Mucosa of descending colon (tissue), 3 donors: Measurements from ENCODE around the gene HSF5. TPM values are rescaled to one million over a fixed set of nuclear protein-coding genes. Genes with fewer than 3 reads are reported as not detected.

Experiments used
- ATAC-seq: fragments of 200-7000 bp; cut with Tn5 transposase; one replicate; pipeline ENCODE4 v1.9.1; 2020; ENCODE audit warnings: mild to moderate bottlenecking, moderate library complexity
- DNase-seq, 3 donors: peaks; one replicate each; pipeline ENCODE4 v3.0.0-alpha.2; 2020
- H3K36me3 ChIP-seq: fragments of 200-600 bp; one replicate; pipeline ENCODE4 v1.8.0; 2021; ENCODE audit warnings: low read depth, mild to moderate bottlenecking
- H3K4me1 ChIP-seq: fragments of 200-600 bp; one replicate; pipeline ENCODE4 v1.8.0; 2021; ENCODE audit warnings: low read depth, mild to moderate bottlenecking
- H3K4me3 ChIP-seq: fragments of 200-600 bp; one replicate; pipeline ENCODE4 v1.8.0; 2021; ENCODE audit warnings: mild to moderate bottlenecking
- H3K9me3 ChIP-seq: fragments of 200-600 bp; one replicate; pipeline ENCODE4 v1.8.0; 2021; ENCODE audit warnings: mild to moderate bottlenecking
- intact Hi-C, 2 donors: fragments of 100-400 bp; cut with DNase I in 1 of 2; cut with micrococcal nuclease in 1 of 2; formaldehyde crosslinking; loops; one replicate each; pipeline versions ENCODE4 v1.11.0 to v1.11.1; 2022; cut with DNase I, micrococcal nuclease
- total RNA-seq, 3 donors: library from RNA; stranded (reverse); fragmentation: NEBNext Ultra II Directional in 2 of 3; extraction: Animal tissue kit (Norgen Biotek cat#: 25700) in 2 of 3; gene quantifications; one replicate each; pipeline versions ENCODE4 v1.2.1 to v1.2.4, GENCODE V29; 2021 to 2023
- TF ChIP-seq, protein P1 (sequence below): fragments of 200-600 bp; IDR thresholded peaks from one replicate; pipeline ENCODE4 v1.8.0; 2022; ENCODE audit warnings: antibody characterized with exemption, mild to moderate bottlenecking
- donor health status: DM: no; HTN: no; CAD: no; lungs with moderate emphysema.
- donor health status: DM: no; HTN: no; CAD: no.
- donor health status: DM: no; HTN: yes; CAD: no.

HSF5 gene
- total RNA-seq, 3 donors from 2014 or later = 0.07 to 0.09 TPM; not detected in 1

DNA sequence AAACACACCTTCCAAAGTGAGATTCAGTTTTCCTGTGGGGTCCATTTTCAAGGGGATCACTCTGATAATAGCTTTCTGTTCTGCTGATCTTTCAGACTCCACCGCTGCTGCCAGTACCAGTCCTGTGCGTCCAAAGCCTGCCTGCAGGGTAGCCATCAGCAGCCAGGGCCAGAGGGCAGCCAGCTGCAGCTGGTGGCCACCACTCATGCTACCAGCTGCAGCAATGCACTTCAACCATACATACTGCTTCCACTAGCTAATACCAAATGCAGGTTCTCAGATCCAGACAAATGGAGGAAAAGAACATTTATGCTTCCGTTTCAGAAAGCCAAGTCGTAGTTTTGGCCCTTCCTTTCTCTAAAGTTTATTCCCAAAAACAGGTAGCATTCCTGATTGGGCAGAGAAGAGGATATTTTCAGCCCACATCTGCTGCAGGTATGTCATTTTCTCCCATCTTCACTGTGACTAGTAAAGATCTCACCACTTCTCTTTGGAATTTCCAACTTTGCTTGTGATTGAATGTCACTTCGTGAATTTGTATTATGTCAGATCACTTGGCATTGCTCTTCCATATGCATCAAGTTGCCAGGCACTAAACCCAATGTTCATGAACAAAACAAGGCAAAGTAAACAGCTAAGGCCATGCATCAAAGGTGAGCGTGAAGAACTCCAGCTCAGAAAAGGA is 72.7 kb downstream of the HSF5 start:
- peaks cover 5% of the 10 kb centered on the region for H3K4me1 ChIP-seq
- H3K36me3 ChIP-seq = no peaks in the 10 kb centered on the region
- TF ChIP-seq, protein P1, sequence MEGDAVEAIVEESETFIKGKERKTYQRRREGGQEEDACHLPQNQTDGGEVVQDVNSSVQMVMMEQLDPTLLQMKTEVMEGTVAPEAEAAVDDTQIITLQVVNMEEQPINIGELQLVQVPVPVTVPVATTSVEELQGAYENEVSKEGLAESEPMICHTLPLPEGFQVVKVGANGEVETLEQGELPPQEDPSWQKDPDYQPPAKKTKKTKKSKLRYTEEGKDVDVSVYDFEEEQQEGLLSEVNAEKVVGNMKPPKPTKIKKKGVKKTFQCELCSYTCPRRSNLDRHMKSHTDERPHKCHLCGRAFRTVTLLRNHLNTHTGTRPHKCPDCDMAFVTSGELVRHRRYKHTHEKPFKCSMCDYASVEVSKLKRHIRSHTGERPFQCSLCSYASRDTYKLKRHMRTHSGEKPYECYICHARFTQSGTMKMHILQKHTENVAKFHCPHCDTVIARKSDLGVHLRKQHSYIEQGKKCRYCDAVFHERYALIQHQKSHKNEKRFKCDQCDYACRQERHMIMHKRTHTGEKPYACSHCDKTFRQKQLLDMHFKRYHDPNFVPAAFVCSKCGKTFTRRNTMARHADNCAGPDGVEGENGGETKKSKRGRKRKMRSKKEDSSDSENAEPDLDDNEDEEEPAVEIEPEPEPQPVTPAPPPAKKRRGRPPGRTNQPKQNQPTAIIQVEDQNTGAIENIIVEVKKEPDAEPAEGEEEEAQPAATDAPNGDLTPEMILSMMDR = no peak
- H3K9me3 ChIP-seq = no peaks in the 10 kb centered on the region
- H3K4me3 ChIP-seq = peak overlapping the region; percentile 12
- peak; percentile 42 for ATAC-seq
- peak; percentile 59 to 62 (median 60) for DNase-seq
- intact Hi-C loops = loop anchor here in 1 of 2 donors (10.0 kb wide), 1 partner anchor 61 kb away; the partner anchor contains the start of gene SUPT4H1

DNA sequence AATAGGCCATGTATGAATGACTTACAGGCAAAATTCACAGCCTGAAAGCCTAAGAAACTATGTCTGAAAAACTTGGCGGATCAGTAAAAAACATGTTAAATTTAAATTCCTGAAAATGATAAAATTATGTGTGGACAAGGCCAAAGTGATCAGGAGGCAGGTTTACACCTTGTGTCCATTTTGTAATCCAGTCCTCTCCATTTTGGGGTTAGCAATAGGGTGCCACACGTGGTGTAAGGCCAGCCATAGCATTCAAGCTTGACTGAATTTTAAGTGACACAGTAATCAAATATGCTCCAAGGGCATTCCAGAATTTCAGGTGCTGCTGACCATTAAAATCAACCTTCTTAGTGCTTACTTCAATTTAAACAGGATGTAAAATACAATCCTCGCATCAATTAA is 73.6 kb downstream of the HSF5 start:
- Histone ChIP-seq H3K4me3 (no peak overlapping the region), H3K36me3 (no peaks in the 10 kb centered on the region), H3K9me3 (no peaks in the 10 kb centered on the region), H3K4me1 (peaks cover 5% of the 10 kb centered on the region)
- ATAC-seq (no peak), DNase-seq (no peak)
- TF ChIP-seq, protein P1 = no peak
- intact Hi-C loops = loop anchor here in 1 of 2 donors (10.0 kb wide), 1 partner anchor 60 kb away; the partner anchor contains the start of gene SUPT4H1

DNA sequence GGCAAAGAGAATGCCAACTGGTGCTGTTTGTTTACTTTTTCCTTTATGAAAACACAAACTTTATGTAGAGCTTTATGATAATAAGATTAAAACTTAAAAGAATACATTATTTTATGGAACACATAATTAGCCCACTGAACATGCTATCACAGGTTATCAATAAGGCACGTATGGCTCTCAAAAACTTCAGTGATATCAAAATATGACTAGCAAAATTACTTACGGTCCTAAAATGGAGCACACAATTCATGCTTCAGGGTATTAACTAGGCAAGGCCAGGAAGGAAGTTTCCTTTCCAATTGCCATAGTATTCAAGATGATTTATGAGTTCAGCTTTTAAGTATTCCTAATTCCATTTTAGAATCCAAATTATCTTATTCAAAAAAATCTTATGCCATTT is 74.5 kb downstream of the HSF5 start:
- DNase-seq (no peak), ATAC-seq (no peak)
- TF ChIP-seq, protein P1 = no peak
- no peak overlapping the region for H3K4me3 ChIP-seq
- intact Hi-C loops = loop anchor here in 1 of 2 donors (10.0 kb wide), 1 partner anchor 59 kb away; the partner anchor contains the start of gene SUPT4H1
- H3K36me3 ChIP-seq = no peaks in the 10 kb centered on the region
- H3K4me1 ChIP-seq = peaks cover 5% of the 10 kb centered on the region
- H3K9me3 ChIP-seq = no peaks in the 10 kb centered on the region

DNA sequence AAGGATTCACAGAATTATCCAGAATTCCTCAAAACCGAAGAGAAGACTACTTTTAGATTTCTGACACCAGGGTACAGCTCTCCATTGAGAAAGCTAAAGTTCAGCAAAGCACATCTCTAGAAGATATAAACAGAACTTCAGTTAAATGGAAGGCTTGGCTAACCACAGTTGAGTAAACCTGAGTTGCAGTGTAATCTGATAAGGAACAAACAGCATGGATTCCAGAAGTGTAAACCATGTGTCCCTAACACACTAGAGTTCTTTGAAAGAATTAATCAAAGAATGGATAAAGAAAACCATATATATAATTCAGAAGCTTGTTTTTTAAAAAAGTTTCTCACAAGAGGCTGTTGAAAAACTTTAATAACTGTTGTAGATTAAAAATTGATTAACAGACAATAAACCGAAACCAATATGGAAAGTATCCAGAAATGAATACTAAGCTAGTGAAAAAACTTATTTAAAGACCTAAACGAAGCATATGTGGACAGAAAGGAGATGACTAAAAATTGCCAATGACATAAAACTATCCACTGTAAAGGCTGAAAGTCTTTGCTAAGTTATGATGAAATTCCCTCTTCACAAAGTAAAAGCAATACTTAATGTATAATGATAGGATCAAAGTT is 75.1 kb downstream of the HSF5 start:
- intact Hi-C loops = loop anchor here in 1 of 2 donors (10.0 kb wide), 1 partner anchor 58 kb away; the partner anchor contains the start of gene SUPT4H1
- Histone ChIP-seq H3K36me3 (no peaks in the 10 kb centered on the region), H3K9me3 (no peaks in the 10 kb centered on the region), H3K4me3 (no peak overlapping the region), H3K4me1 (peaks cover 7% of the 10 kb centered on the region)
- ATAC-seq = no peak
- TF ChIP-seq, protein P1 = no peak
- DNase-seq = no peak

DNA sequence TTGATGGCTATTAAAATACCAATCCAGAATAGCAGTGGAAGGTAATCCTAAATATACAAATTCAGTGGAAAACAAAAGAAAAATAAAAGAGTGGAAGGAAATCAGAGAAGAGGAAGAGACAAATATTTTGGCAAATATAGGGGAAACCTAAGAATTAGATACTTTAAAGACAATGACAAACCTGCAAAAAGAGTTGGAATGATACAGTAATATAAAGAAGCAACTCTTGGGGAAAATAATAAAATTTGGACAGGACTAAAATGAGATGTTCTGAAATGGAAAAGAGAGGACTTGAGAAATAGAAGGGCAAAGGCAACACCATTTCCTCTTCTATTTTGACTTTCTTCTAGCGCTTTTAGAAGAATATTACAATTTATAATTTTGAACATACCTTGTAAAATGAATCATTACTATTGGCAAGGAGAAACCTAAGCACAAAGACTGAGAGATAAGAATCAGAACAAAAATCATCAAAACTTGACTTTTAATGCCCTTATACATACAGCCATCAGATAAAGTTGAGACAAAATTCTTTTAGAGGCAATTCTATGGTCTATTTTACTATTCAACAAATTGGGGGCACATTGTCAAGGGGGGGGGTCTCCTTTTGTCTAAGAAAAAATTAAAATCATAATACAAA is 76.0 kb downstream of the HSF5 start:
- TF ChIP-seq, protein P1 = no peak
- H3K9me3 ChIP-seq = no peaks in the 10 kb centered on the region
- DNase-seq = no peak
- no peaks in the 10 kb centered on the region for H3K36me3 ChIP-seq
- H3K4me3 ChIP-seq = no peak overlapping the region
- peaks cover 7% of the 10 kb centered on the region for H3K4me1 ChIP-seq
- intact Hi-C loops = loop anchor here in 1 of 2 donors (10.0 kb wide), 1 partner anchor 57 kb away; the partner anchor contains the start of gene SUPT4H1
- no peak for ATAC-seq
